Activated CD8-positive, alpha-beta T cell treated with anti-CD3 and anti-CD28 coated beads for 36 hours (primary cell): ENCODE results near the gene INPP4B. TPM values are rescaled to one million over a fixed set of nuclear protein-coding genes. Genes with fewer than 3 reads are reported as not detected.

Experiments
- ATAC-seq: fragments of 200-7000 bp; cut with Tn5 transposase; one replicate; pipeline ENCODE4 v1.10.0; 2021; ENCODE audit warnings: mild to moderate bottlenecking, moderate library complexity
- CTCF ChIA-PET: fragments of 350-600 bp; sonication (Branson Sonifier 250); formaldehyde crosslinking; loops from one replicate; lab custom pipeline; 2021; ENCODE audit warnings: antibody characterized with exemption; lab: Charles Lee
- POLR2A ChIA-PET: fragments of 350-600 bp; sonication (Branson Sonifier 250); formaldehyde crosslinking; loops from one replicate; lab custom pipeline; 2021; ENCODE audit warnings: antibody characterized with exemption; lab: Charles Lee
- DNase-seq: peaks from one replicate; pipeline ENCODE4 v3.0.0-alpha.2; 2020
- H3K27ac Mint-ChIP-seq: one replicate; pipeline ENCODE4 v1.8.0; 2021; ENCODE audit warnings: mild to moderate bottlenecking, mixed read lengths
- H3K27me3 Mint-ChIP-seq: one replicate; pipeline ENCODE4 v1.8.0; 2021; ENCODE audit warnings: mixed read lengths
- H3K36me3 Mint-ChIP-seq: one replicate; pipeline ENCODE4 v1.8.0; 2021; ENCODE audit warnings: low read depth, mixed read lengths
- H3K4me1 Mint-ChIP-seq: one replicate; pipeline ENCODE4 v1.8.0; 2021; ENCODE audit warnings: low read depth, mixed read lengths
- H3K4me3 Mint-ChIP-seq: one replicate; pipeline ENCODE4 v1.8.0; 2021; ENCODE audit warnings: mild to moderate bottlenecking, moderate library complexity, mixed read lengths
- H3K9me3 Mint-ChIP-seq: one replicate; pipeline ENCODE4 v1.8.0; 2021; ENCODE audit warnings: mixed read lengths
- intact Hi-C: fragments of 100-400 bp; cut with micrococcal nuclease; formaldehyde crosslinking; loops from one replicate; pipeline ENCODE4 v1.10.0; 2022
- total RNA-seq, 2 experiments: library from RNA; stranded (reverse); gene quantifications; one replicate each; pipeline ENCODE4 v1.2.3, GENCODE V29; 2021
- TF ChIP-seq, protein P1 (sequence below): fragments of 200-600 bp; IDR thresholded peaks from one replicate; pipeline ENCODE4 v1.8.0; 2022; ENCODE audit warnings: antibody characterized with exemption, mild to moderate bottlenecking

The INPP4B gene
- total RNA-seq, 2 experiments from 2014 or later: 46.1 to 46.9 TPM

DNA sequence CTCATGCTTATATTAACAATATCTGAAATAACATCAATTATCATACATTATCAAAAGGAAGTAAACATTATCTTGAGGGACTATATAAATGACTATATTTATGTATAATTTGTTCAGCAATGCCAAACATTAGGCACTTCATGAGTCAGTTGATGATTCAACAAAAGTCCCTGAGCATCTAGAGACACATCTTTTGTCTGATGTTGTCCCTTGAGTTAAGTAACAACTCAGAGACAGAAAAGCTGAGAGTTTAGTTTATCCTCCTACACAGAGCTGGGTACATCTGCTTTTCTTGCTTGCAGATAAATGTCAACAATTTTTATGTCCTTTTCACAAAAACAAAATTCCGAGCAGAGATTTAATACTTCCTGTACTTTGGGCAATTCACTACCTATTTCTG, 311.1 kb downstream of the INPP4B start:
- TF ChIP-seq, protein P1, sequence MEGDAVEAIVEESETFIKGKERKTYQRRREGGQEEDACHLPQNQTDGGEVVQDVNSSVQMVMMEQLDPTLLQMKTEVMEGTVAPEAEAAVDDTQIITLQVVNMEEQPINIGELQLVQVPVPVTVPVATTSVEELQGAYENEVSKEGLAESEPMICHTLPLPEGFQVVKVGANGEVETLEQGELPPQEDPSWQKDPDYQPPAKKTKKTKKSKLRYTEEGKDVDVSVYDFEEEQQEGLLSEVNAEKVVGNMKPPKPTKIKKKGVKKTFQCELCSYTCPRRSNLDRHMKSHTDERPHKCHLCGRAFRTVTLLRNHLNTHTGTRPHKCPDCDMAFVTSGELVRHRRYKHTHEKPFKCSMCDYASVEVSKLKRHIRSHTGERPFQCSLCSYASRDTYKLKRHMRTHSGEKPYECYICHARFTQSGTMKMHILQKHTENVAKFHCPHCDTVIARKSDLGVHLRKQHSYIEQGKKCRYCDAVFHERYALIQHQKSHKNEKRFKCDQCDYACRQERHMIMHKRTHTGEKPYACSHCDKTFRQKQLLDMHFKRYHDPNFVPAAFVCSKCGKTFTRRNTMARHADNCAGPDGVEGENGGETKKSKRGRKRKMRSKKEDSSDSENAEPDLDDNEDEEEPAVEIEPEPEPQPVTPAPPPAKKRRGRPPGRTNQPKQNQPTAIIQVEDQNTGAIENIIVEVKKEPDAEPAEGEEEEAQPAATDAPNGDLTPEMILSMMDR: no peak
- intact Hi-C loops: no loop called here
- no peaks in the 10 kb centered on the region for H3K9me3 Mint-ChIP-seq
- ChIA-PET CTCF (no interaction called here), POLR2A (no interaction called here)
- H3K4me1 Mint-ChIP-seq: peaks cover 12% of the 10 kb centered on the region
- ATAC-seq: no peak
- H3K4me3 Mint-ChIP-seq: no peak overlapping the region
- no peaks in the 10 kb centered on the region for H3K36me3 Mint-ChIP-seq
- no peak overlapping the region for H3K27ac Mint-ChIP-seq
- no peaks in the 10 kb centered on the region for H3K27me3 Mint-ChIP-seq
- DNase-seq: no peak

DNA sequence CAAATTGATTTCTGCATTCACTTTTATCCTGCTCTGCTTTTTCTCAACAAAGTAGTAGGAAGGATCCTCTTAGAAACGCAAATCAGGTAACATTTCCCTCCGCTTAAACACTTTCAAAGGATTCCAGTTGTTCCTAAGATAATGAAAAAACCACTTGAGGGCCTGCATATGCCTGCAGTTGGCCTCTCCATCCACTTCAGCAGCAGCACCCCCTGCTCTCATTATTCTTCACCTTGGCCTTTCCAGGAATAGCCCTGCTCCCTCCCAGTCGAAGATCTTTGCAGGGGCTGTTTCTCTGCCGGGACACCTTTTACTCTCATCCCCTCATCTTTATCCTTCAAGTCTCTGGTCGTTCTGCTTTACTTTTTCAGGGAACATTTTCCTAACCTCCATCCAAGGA, 314.0 kb downstream of the INPP4B start:
- TF ChIP-seq, protein P1: no peak
- DNase-seq (no peak), ATAC-seq (no peak)
- Mint-ChIP-seq H3K27ac (no peak overlapping the region), H3K4me3 (no peak overlapping the region), H3K4me1 (peaks cover 5% of the 10 kb centered on the region), H3K36me3 (no peaks in the 10 kb centered on the region), H3K27me3 (no peaks in the 10 kb centered on the region), H3K9me3 (no peaks in the 10 kb centered on the region)
- intact Hi-C loops: no loop called here
- CTCF ChIA-PET: no interaction called here
- POLR2A ChIA-PET: no interaction called here

DNA sequence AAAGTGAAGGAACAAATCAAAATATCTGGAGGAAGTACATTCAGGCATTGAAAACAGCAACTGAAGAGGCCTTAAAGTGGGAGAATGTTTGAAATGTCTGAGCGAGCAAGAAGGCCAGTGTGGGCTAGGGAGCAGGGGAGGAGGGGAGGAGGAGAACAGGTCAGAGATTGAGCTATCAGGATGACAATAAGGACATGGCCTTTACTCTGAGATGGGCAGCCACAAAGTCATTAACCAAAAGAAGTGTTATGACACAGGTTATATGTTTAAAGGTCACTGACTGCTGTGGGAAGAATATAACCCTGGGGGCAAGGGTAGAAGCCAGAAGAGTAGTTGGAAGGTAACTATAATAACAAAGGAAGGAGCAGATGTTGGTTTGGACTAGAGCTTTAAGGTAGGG, 315.4 kb downstream of the INPP4B start:
- Mint-ChIP-seq H3K4me3 (no peak overlapping the region), H3K36me3 (no peaks in the 10 kb centered on the region), H3K4me1 (peaks cover 5% of the 10 kb centered on the region), H3K9me3 (no peaks in the 10 kb centered on the region), H3K27me3 (no peaks in the 10 kb centered on the region), H3K27ac (no peak overlapping the region)
- peak; percentile 20 for ATAC-seq
- POLR2A ChIA-PET: no interaction called here
- TF ChIP-seq, protein P1: no peak
- intact Hi-C loops: no loop called here
- CTCF ChIA-PET: interaction anchor here (1.0 to 1.1 kb wide), 2 partner anchors 9 to 20 kb away, joined by 3 read pairs; no protein-coding TSS in a partner anchor
- DNase-seq: no peak

DNA sequence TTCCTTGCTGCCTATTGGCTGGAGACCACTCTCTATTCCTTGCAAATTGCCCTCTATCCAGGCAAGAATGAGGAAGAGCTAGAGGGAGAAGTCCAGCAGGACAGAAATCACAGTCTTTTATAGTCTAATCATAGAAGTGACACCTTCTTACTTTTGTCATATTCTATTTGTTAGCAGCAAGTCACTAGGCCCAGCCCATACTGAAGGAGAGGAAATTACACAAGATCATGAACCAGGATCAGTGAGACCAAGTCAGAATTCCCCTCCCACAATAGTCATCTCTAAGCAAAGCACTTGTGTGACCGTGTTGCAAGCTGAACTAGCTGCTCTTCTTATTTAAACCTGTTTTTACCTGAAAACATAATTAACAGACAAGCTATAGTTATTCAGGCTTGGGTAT, 317.7 kb downstream of the INPP4B start:
- H3K9me3 Mint-ChIP-seq: no peaks in the 10 kb centered on the region
- ATAC-seq (no peak), DNase-seq (no peak)
- CTCF ChIA-PET: no interaction called here
- TF ChIP-seq, protein P1: no peak
- H3K27me3 Mint-ChIP-seq: no peaks in the 10 kb centered on the region
- intact Hi-C loops: no loop called here
- H3K4me1 Mint-ChIP-seq: peaks cover 5% of the 10 kb centered on the region
- POLR2A ChIA-PET: no interaction called here
- no peak overlapping the region for H3K4me3 Mint-ChIP-seq
- H3K36me3 Mint-ChIP-seq: no peaks in the 10 kb centered on the region
- H3K27ac Mint-ChIP-seq: no peak overlapping the region

DNA sequence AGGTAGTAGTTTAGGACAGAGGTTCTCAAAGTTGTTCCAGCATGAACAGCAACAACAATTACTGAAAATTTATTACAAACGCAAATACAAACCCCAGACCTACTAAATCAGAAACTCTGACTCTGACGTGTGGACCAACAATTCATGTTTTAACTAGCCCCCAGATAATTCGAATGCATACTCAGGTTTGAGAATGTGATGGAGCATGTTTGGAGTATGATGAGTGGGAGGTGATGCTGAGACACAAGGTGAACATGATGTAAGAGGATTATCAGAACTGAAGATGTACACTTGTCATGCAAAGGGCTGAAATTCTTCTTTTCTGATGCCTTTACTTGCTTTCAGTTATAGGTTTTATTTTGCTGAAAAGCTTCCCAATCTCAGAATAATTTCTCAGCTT, 323.0 kb downstream of the INPP4B start:
- H3K36me3 Mint-ChIP-seq: no peaks in the 10 kb centered on the region
- H3K27me3 Mint-ChIP-seq: no peaks in the 10 kb centered on the region
- CTCF ChIA-PET: no interaction called here
- intact Hi-C loops: no loop called here
- TF ChIP-seq, protein P1: no peak
- POLR2A ChIA-PET: no interaction called here
- no peak overlapping the region for H3K27ac Mint-ChIP-seq
- ATAC-seq (no peak), DNase-seq (no peak)
- H3K4me3 Mint-ChIP-seq: no peak overlapping the region
- peaks cover 5% of the 10 kb centered on the region for H3K4me1 Mint-ChIP-seq
- H3K9me3 Mint-ChIP-seq: no peaks in the 10 kb centered on the region
